ENCODE measurements around the gene ISG15.
A peak's percentile ranks its signal among the peaks of the same experiment; 100 is the strongest.
"Not testable (repeated sequence)": the region's sequence is repeated elsewhere in the genome, so short reads cannot be mapped to it uniquely, and the experiment has no call there.

ISG15 gene

DNA sequence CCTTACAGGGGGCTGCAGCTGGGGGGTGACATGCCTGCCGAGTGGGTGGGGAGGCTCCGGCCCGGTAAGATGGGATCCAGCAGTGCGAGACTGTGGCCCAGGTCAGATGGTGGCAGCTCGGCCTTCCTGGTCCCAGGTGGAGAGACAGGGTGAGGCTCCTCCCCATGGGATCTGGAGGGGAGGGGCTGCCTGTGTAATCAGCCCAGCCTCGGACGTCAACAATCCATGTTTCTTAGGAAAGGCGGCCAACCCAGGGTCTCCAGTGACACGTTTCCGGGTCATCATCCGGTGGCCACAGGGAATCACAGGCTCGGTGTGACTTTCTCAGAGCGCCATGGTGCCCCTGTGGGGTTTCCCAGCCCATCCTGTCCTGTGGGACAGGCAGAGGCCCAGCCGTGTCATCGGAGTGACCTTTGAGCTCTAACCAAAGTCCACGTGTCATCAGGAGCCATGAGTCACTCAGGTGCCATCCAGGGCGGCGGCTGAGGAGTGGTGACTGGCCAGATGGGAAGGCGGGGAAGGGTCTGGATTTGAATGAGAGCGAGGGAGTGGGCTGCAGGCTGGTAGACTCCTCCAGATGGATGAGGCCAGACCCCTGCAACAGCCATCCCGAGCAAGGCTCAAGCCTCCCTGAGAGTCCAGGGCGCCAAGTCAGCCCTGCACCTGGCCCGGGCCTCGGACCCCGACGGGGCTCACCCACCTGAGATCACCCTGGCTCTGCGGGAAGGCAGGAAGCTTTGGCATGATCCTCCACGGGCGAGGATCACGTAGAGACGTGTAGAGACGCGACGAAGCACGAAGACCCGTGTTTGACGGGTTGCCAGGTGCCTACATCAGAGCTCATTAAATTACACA, 6.8 kb upstream of the ISG15 start:
- no peaks in the 10 kb centered on the region for H3K9me3 ChIP-seq (ENCODE audit: severe bottlenecking)
- no peaks in the 10 kb centered on the region for H3K27me3 ChIP-seq (ENCODE audit: insufficient read depth, poor library complexity, severe bottlenecking)
- H3K4me3 ChIP-seq (ENCODE audit: severe bottlenecking) = no peak overlapping the region
- no peak overlapping the region for H3K27ac ChIP-seq (ENCODE audit: poor library complexity, severe bottlenecking)
- H3K4me1 ChIP-seq (ENCODE audit: insufficient read depth, poor library complexity, severe bottlenecking) = peaks cover 6% of the 10 kb centered on the region
- TF ChIP-seq, protein P1, sequence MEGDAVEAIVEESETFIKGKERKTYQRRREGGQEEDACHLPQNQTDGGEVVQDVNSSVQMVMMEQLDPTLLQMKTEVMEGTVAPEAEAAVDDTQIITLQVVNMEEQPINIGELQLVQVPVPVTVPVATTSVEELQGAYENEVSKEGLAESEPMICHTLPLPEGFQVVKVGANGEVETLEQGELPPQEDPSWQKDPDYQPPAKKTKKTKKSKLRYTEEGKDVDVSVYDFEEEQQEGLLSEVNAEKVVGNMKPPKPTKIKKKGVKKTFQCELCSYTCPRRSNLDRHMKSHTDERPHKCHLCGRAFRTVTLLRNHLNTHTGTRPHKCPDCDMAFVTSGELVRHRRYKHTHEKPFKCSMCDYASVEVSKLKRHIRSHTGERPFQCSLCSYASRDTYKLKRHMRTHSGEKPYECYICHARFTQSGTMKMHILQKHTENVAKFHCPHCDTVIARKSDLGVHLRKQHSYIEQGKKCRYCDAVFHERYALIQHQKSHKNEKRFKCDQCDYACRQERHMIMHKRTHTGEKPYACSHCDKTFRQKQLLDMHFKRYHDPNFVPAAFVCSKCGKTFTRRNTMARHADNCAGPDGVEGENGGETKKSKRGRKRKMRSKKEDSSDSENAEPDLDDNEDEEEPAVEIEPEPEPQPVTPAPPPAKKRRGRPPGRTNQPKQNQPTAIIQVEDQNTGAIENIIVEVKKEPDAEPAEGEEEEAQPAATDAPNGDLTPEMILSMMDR (IDR thresholded peaks at IDR 0.05; ENCODE audit: poor library complexity, severe bottlenecking) = no peak
- no peaks in the 10 kb centered on the region for H3K36me3 ChIP-seq (ENCODE audit: low read depth)
- ATAC-seq (ENCODE audit: low read depth) (no peak), DNase-seq (ENCODE audit: low spot score) (peak; percentile 74)

DNA sequence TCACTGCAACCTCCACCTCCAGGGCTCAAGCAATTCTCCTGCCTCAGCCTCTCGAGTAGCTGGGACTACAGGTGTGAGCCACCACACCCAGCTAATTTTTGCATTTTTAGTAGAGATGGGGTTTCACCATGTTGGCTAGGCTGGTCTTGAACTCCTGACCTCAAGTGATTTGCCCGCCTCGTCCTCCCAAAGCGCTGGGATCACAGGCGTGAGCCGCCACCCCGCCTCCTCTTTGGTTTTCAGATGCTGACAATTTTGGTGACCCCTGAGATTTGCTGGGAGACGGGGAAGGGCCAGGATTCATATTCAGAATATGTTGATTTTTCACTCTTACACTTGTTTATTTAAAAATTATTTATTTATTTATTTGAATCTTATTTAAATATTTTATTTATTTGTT, 3.2 kb upstream of the ISG15 start:
- not testable (repeated sequence) for DNase-seq (ENCODE audit: low spot score); H3K4me3 ChIP-seq (ENCODE audit: severe bottlenecking); ATAC-seq (ENCODE audit: low read depth); H3K27ac ChIP-seq (ENCODE audit: poor library complexity, severe bottlenecking); H3K27me3 ChIP-seq (ENCODE audit: insufficient read depth, poor library complexity, severe bottlenecking); H3K36me3 ChIP-seq (ENCODE audit: low read depth); H3K9me3 ChIP-seq (ENCODE audit: severe bottlenecking)
- peaks cover 12% of the 10 kb centered on the region for H3K4me1 ChIP-seq (ENCODE audit: insufficient read depth, poor library complexity, severe bottlenecking)

DNA sequence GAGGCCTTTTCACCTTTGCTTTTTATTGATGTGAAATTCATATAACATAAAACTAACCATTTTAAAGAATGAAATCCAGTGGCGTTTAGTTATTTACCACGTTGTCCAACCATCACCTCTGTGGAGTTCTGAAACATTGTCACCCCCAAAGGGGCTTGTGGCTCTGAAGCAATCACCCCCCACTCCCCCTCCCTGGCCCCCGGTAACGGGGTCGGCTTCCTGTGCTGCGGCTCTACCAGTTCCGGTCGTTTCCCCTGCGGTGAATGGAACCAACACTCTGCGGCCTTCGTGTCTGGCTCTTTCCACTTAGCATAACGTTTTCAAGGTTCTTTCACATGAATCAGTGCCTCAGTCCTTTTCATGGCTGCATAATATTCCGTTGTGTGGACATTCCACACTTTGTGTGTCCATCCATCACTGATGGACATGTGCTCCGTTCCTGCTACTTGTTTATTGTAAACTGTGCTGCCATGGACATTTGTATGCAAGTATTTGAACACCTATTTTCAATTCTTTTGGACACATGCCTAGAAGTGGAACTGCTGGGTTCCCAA, 1.8 kb upstream of the ISG15 start:
- DNase-seq (ENCODE audit: low spot score) (no peak), ATAC-seq (ENCODE audit: low read depth) (no peak)
- no peaks in the 10 kb centered on the region for H3K27me3 ChIP-seq (ENCODE audit: insufficient read depth, poor library complexity, severe bottlenecking)
- H3K27ac ChIP-seq (ENCODE audit: poor library complexity, severe bottlenecking) = no peak overlapping the region
- peaks cover 10% of the 10 kb centered on the region for H3K4me1 ChIP-seq (ENCODE audit: insufficient read depth, poor library complexity, severe bottlenecking)
- no peaks in the 10 kb centered on the region for H3K9me3 ChIP-seq (ENCODE audit: severe bottlenecking)
- TF ChIP-seq, protein P1 (IDR thresholded peaks at IDR 0.05; ENCODE audit: poor library complexity, severe bottlenecking) = no peak
- no peaks in the 10 kb centered on the region for H3K36me3 ChIP-seq (ENCODE audit: low read depth)
- no peak overlapping the region for H3K4me3 ChIP-seq (ENCODE audit: severe bottlenecking)

DNA sequence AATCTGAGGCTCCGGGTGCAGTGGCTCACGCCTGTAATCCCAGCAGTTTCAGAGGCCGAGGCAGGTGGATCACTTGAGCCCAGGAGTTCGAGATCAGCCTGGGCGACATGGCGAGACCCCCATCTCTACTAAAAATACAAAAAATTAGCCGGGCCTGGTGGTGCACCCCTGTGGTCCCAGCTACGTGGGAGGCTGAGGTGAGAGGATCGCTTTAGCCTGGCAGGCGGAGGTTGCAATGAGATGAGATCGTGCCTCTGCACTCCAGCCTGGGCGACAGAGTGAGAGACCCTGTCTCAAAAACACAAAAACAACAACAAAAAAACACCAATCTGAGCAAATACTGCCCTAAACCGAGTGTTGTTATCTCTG, 577 bp upstream of the ISG15 start:
- not testable (repeated sequence) for H3K4me1 ChIP-seq (ENCODE audit: insufficient read depth, poor library complexity, severe bottlenecking); DNase-seq (ENCODE audit: low spot score); H3K27me3 ChIP-seq (ENCODE audit: insufficient read depth, poor library complexity, severe bottlenecking); H3K36me3 ChIP-seq (ENCODE audit: low read depth); ATAC-seq (ENCODE audit: low read depth); H3K9me3 ChIP-seq (ENCODE audit: severe bottlenecking)
- H3K27ac ChIP-seq (ENCODE audit: poor library complexity, severe bottlenecking) = peak overlapping the region; percentile 60
- peak overlapping the region; percentile 40 for H3K4me3 ChIP-seq (ENCODE audit: severe bottlenecking)

DNA sequence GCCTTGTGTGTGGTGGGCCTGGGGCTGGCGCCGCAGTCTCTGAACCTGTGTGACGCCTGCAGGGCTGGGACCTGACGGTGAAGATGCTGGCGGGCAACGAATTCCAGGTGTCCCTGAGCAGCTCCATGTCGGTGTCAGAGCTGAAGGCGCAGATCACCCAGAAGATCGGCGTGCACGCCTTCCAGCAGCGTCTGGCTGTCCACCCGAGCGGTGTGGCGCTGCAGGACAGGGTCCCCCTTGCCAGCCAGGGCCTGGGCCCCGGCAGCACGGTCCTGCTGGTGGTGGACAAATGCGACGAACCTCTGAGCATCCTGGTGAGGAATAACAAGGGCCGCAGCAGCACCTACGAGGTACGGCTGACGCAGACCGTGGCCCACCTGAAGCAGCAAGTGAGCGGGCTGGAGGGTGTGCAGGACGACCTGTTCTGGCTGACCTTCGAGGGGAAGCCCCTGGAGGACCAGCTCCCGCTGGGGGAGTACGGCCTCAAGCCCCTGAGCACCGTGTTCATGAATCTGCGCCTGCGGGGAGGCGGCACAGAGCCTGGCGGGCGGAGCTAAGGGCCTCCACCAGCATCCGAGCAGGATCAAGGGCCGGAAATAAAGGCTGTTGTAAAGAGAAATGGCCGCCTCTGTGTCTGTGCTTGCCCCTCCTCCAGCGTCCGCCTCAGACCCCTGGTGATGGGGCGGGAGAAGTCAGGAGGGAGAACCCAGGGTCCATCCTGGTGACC, 788 bp downstream of the ISG15 start:
- H3K36me3 ChIP-seq (ENCODE audit: low read depth) = no peaks in the 10 kb centered on the region
- DNase-seq (ENCODE audit: low spot score) = no peak
- H3K9me3 ChIP-seq (ENCODE audit: severe bottlenecking) = no peaks in the 10 kb centered on the region
- H3K27ac ChIP-seq (ENCODE audit: poor library complexity, severe bottlenecking) = peak overlapping the region; percentile 60
- TF ChIP-seq, protein P1 (IDR thresholded peaks at IDR 0.05; ENCODE audit: poor library complexity, severe bottlenecking) = no peak
- H3K27me3 ChIP-seq (ENCODE audit: insufficient read depth, poor library complexity, severe bottlenecking) = no peaks in the 10 kb centered on the region
- no peak; the same call in 2 of the 3 replicates for ATAC-seq (ENCODE audit: low read depth)
- H3K4me3 ChIP-seq (ENCODE audit: severe bottlenecking) = peak overlapping the region; percentile 40
- H3K4me1 ChIP-seq (ENCODE audit: insufficient read depth, poor library complexity, severe bottlenecking) = peaks cover 6% of the 10 kb centered on the region

All from RWPE2 (cell line).